HG02884 (cell line): ENCODE results near the gene DLK1.

ENCODE experiments used
- ATAC-seq: cut with Tn5 transposase; IDR thresholded peaks from one replicate; pipeline ENCODE4 v1.9.1; 2021; ENCODE audit warnings: mild to moderate bottlenecking, moderate library complexity; ENCODE audit not compliant: unreplicated experiment

Gene DLK1

DNA sequence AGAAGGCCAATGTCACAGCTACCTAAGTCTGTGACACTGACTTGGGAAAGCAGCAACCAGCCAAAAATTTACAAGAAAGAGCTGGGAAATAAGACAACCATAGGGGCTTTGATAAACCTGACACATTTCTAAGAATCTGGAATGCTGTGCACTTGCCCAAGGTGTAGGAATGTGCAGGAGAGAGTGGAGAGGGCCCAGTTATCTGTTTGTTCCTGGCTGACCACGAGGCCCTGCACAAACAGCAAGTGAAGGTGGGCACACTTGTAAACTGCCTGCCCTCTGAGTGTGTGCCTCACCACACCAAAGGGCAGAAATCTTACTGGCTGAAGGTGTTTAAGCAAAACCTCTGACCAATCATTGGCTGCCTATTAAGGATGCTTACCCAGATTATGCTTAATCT lies 27.3 kb downstream of the DLK1 start:
- ATAC-seq = no peak

DNA sequence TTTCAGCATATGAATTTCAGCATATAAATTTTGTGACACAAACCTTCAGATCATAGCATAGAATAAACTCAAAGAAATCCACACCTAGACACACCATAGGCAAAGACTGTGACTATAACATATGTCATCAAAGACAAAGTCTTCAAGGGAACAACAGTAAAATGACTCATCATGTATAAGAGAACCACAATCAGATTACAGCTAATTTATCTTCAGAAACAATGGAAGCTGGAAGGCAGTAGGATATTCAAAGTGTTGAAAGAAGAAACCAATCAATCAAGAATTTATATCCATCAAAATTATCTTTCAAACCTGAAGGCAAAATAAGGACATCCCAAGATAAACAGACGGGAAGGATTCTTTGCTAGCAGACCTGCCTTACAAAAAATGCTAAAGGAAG lies 29.0 kb downstream of the DLK1 start:
- ATAC-seq = no peak

GRCh38 chr14:100761481-100761880 lies 34.8 kb downstream of the DLK1 start:
- ATAC-seq = no peak

DNA sequence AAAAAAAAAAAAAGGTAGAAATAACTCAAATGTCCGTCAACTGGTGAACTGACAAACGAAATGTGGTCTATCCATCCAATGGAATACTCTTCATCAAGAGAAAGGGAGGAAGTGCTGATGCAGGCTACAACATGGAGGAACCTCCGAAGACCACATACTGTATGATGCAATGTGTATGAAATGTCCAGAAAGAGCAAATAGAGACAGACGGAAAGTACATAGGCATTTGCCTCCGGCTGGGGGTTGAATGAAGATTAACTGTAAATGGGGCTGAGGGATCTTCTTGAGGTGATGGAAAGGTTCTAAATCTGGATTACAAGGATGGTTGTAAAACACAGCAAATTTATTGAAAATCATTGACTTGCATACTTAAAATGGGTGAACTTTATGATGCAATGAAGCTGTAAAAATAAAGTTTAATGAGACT lies 35.4 kb downstream of the DLK1 start:
- no peak for ATAC-seq

DNA sequence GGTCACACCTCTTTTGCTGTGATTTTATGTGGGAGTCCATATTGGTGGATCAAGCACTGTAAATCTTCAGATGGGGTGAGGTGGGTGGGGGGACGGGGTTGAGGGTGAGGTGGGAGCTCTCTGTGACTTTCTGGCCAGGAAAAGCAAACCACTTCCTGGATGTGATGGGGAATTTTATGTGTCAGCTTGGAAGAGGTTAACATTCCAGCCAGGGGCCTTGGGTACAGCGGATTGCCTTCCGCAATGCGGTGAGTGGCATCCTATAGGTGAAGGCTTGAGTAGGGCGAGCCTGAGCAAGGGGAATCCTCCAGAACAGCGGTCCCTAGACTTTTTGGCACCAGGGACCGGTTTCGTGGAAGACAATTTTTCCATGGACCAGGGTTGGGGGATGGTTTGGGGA lies 36.2 kb downstream of the DLK1 start:
- ATAC-seq = no peak

- no peak for ATAC-seq
Measured at GRCh38 chr14:100764471-100765115, 37.9 kb downstream of the DLK1 start.

DNA sequence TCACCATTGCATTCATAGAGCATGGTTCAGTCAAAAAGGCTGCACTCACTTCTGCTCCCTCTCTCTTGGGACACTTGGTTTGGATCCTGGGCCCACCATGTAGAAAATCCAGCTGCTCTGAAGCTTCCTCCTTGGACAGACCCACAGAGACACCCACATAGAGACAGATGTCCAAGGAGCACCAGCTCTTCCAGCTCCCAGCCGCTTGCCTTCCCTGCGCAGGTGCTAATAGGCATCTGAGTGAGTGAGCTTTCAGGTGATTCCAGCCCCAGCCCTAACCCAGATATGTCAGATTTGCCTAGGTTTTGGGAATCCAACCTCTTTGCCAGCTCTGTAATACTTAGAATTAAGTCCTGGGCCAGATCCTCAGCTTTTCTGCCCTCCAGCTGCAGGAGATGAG lies 38.6 kb downstream of the DLK1 start:
- no peak for ATAC-seq

GRCh38 chr14:100765991-100766390 lies 39.3 kb downstream of the DLK1 start:
- ATAC-seq = no peak

DNA sequence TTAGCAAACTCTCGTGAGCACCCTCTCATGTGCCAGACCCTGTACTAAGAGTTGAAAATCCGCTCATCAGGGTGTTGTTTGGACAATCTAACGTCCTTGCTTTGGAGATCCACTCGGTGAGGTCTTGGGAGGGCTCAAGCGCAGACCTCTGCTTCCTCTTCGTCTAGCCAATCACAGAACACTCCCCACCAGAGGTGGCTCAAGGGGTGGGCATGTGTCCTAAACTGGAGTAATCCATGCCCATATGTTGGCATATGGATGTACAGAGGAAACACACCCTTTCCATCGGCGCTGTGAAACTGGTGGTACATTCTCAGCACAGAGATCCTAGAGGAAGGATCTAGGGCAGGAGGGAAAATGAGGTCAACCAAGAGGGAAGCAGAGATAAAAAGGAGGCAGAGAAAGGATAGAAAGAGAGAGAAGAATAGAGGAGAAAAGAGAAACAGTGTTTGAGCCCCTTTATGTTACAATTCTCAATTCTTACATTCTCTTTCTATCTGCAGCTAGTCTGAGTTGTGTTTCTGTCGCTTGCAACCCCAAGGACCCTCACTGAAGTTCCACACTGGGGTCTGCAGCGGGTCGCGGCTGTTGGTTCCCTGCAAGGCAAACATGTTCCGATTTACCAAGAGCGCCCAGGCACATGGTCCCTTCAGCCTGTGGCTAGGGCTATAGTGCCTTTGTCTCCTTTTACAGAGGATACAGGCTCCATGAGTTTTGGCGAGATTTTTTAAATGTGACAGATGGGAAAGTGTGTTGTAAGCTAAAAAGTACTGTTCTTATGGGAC lies 40.5 kb downstream of the DLK1 start:
- no peak for ATAC-seq

DNA sequence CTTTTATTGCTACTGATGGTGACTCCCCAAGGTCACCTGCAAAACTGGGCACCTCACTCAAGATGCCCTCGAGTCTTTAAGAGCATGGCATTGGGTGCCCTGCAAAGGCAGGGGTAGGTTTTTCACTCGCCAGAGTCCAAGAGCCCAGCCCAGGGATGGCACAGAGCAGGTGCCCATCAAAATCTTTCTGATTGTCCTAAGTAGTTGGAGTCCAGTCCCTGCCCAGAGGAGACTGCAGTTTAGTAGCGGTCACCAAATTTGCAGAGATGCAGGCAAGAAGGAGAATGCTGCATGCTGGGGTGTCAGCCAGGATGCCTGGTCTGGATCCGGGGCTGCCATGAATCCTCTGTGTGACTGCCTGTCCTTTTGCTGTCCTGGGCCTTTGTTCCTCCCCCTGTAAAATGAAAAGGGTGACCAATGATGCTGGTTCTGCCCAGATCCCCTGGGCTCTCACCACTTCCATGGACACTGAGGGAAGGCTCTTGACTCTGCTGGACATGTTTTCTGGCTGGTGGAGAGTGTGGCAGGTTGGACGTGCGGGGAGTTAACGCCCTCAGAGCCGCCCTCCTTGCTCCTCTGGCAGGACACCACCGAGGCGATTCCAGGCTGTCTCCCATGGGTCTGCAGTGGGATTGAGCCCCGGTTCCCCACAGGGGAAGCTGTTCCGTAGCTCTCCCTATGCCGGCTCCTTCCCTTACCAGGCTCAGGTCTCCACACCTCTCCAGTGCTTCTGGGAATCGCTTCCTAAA lies 41.3 kb downstream of the DLK1 start:
- ATAC-seq = no peak

- ATAC-seq = no peak
Measured at GRCh38 chr14:100769035-100769939, 42.6 kb downstream of the DLK1 start.

DNA sequence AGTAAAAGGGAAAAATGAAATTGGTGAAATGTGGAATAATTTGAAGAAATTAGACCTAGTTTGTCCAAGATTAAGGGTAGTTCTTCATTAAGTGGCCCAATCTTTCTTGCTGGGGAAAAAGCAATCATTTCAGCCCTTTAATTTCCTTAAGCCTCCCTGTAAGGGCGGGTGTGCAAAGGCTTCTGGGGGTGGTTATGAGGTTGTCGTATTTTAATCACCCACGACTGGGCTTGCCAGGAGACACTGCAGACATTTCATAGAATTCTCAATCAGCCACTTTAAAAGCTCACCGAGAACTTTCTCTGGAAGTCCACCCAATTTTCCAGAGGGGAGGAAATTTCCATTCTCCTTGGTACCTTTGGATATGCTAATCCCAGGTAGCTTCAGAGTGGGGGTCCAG lies 43.4 kb downstream of the DLK1 start:
- no peak for ATAC-seq

- no peak for ATAC-seq
Measured at GRCh38 chr14:100770605-100771120, 44.0 kb downstream of the DLK1 start.

DNA sequence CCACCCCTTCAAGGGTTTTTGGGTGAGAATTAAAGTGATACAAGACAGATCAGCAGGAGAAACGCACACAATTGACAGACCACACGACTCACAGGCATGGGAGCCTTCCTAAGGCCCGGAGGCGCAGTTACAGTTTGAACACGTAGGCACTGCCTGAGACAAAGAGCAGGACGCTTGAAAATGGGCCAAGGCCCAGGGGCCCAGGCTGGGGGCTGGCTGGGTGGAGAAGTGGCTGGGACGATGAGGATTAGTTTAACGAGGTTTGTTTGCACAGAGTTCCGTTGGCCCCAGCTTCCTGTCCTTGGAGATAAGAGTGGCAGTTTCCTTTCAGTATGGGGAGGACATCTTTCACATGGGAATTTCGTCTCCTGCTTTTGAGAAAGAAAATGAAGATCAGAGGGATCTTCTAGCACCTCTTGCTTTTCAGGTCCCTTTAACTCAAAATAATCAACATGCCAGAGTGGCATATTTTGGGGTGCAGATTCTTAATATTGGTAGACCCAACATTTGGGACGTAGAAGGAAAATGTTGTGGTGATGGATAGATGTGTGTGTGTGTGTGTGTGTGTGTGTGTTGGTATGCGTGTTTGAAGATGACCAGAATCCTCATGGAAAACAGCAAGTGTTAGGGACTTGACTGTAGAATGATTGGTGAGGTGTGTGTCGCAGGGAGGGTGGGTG lies 44.6 kb downstream of the DLK1 start:
- no peak for ATAC-seq

GRCh38 chr14:100772607-100773165 lies 46.0 kb downstream of the DLK1 start:
- no peak for ATAC-seq

DNA sequence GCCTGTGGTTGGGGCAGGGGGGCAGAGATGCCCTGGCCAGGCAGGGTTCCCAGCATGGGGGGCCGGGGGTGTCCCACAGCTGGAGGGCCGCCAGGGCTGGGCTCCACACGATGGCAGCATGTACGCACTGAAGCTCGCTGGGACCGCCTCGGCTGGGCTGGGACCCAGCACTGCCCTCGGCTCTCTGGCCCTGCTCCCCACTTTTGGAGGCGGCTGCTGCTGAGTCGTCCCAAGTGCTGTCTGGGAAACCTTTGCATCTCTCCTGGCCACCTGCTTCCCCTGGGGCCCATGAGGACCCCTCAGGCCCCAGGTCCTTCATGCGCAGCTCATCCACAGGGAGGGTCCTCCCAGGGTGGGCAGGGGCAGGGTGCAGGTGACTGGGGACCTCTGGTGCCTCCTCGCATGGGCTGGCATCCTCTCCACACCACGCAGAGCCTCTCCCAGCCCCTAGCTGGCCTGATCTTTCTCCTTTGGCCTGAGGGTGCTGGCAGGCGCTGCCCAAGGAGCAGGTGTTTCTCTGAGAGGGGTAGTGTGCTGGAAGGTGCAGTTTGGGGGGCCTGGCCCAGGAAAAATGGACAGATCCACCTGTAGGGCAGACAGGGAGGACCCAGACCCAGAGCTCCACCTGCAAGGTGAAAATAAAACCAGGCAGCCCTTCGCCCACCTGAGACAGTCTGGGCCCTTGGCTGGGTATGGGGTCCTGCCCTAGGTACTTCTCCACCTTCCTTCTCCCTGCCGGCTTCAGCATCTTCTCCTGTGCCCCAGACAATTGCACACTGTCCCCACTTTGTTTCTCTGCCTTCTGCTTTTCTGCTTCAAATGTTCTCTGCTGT lies 46.9 kb downstream of the DLK1 start:
- no peak for ATAC-seq

DNA sequence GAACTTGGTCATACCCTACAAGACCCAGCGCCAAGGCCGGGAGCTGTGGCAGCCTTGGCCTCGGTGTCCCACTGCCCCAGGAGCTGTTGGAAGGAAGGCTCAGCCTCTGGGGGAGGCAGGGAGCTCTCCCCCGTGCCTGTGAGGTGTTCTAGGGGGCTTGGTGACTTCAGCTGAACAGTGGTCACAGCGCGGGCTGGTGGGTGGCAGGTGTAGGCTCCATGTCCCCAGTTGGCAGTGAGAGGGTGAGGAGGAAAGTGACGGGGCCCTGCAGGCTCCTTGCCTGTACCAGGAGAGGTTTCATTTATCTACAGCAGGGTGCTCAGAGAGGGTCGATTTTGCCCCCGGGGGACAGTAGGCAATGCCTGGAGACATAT lies 47.5 kb downstream of the DLK1 start:
- ATAC-seq = no peak

DNA sequence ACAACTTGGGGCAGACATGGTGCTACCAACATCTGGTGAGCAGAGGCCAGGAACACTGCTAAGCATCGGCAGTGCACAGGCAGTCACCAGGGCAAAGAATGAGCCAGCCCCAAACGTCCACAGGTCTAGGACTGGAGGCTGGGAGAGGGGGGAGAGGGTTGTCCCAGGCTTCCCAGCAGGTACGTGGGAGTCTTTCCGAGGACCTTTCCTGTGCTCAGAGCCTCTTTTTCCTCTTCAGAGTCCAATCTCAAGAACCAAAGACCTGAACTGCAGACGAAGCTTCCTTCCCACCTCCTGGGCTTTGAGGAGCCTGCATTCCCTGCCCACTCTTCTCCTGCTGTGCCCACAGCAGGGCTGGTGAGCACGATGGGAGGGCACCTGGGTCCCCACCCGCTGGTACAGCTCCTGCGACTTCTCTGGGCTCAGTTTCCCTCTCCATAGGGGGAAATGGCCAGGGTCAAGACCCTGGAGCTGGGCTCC lies 48.7 kb downstream of the DLK1 start:
- ATAC-seq = no peak
